Mucosa of stomach (tissue), 1 donor: ENCODE measurements around the gene PFKFB3.

Experiments used
- H3K27me3 ChIP-seq: one replicate; pipeline ENCODE4 v1.7.0; 2013; ENCODE audit warnings: mild to moderate bottlenecking, low read length; ENCODE audit not compliant: control insufficient read depth, insufficient read depth
- H3K36me3 ChIP-seq: one replicate; pipeline ENCODE4 v1.7.0; 2013; ENCODE audit warnings: low read length; ENCODE audit not compliant: control insufficient read depth, insufficient read depth
- H3K4me1 ChIP-seq: one replicate; pipeline ENCODE4 v1.7.0; 2013; ENCODE audit warnings: mild to moderate bottlenecking, low read length; ENCODE audit not compliant: control insufficient read depth, insufficient read depth
- H3K4me3 ChIP-seq: one replicate; pipeline ENCODE4 v1.7.0; 2013; ENCODE audit warnings: low read length
- H3K9ac ChIP-seq: one replicate; pipeline ENCODE4 v1.7.0; 2013; ENCODE audit warnings: mild to moderate bottlenecking, low read length, moderate library complexity
- H3K9me3 ChIP-seq: one replicate; pipeline ENCODE4 v1.7.0; 2013; ENCODE audit warnings: mild to moderate bottlenecking, low read length, moderate library complexity; ENCODE audit not compliant: control insufficient read depth
- donor health status: Pancreatic carcinoma.

Gene PFKFB3

GRCh38 chr10:6255548-6256061, 52.9 kb downstream of the PFKFB3 start:
- no peak overlapping the region for H3K4me3 ChIP-seq
- H3K27me3 ChIP-seq: no peaks in the 10 kb centered on the region
- H3K9ac ChIP-seq: no peak overlapping the region

GRCh38 chr10:6256439-6256838, 53.7 kb downstream of the PFKFB3 start:
- Histone ChIP-seq H3K4me1 (peaks cover 15% of the 10 kb centered on the region), H3K9me3 (no peaks in the 10 kb centered on the region), H3K27me3 (no peaks in the 10 kb centered on the region), H3K9ac (no peak overlapping the region), H3K4me3 (no peak overlapping the region), H3K36me3 (no peaks in the 10 kb centered on the region)

More at GRCh38 chr10:6255548-6256061, 52.9 kb downstream of the PFKFB3 start:
- no peaks in the 10 kb centered on the region for H3K9me3 ChIP-seq
- peaks cover 15% of the 10 kb centered on the region for H3K4me1 ChIP-seq
- H3K36me3 ChIP-seq: no peaks in the 10 kb centered on the region

- Histone ChIP-seq H3K36me3 (no peaks in the 10 kb centered on the region), H3K9me3 (no peaks in the 10 kb centered on the region), H3K27me3 (no peaks in the 10 kb centered on the region), H3K4me1 (peaks cover 15% of the 10 kb centered on the region), H3K4me3 (no peak overlapping the region), H3K9ac (no peak overlapping the region)
Measured at GRCh38 chr10:6259153-6259552, 56.4 kb downstream of the PFKFB3 start.

GRCh38 chr10:6260843-6261242, 58.1 kb downstream of the PFKFB3 start:
- Histone ChIP-seq H3K4me1 (peaks cover 8% of the 10 kb centered on the region), H3K36me3 (no peaks in the 10 kb centered on the region), H3K4me3 (no peak overlapping the region)

GRCh38 chr10:6267941-6268340, 65.2 kb downstream of the PFKFB3 start:
- Histone ChIP-seq H3K27me3 (no peaks in the 10 kb centered on the region), H3K4me3 (no peak overlapping the region), H3K4me1 (peaks cover 19% of the 10 kb centered on the region), H3K9ac (no peak overlapping the region), H3K36me3 (no peaks in the 10 kb centered on the region), H3K9me3 (no peaks in the 10 kb centered on the region)

More at GRCh38 chr10:6260843-6261242, 58.1 kb downstream of the PFKFB3 start:
- Histone ChIP-seq H3K9me3 (no peaks in the 10 kb centered on the region), H3K27me3 (no peaks in the 10 kb centered on the region), H3K9ac (no peak overlapping the region)

GRCh38 chr10:6269432-6269831, 66.7 kb downstream of the PFKFB3 start:
- H3K36me3 ChIP-seq: no peaks in the 10 kb centered on the region
- H3K9me3 ChIP-seq: no peaks in the 10 kb centered on the region
- H3K9ac ChIP-seq: no peak overlapping the region
- H3K27me3 ChIP-seq: no peaks in the 10 kb centered on the region
- no peak overlapping the region for H3K4me3 ChIP-seq
- peaks cover 19% of the 10 kb centered on the region for H3K4me1 ChIP-seq

GRCh38 chr10:6269953-6270867, 67.5 kb downstream of the PFKFB3 start:
- no peaks in the 10 kb centered on the region for H3K36me3 ChIP-seq
- H3K9me3 ChIP-seq: no peaks in the 10 kb centered on the region
- H3K4me1 ChIP-seq: peaks cover 26% of the 10 kb centered on the region
- H3K9ac ChIP-seq: no peak overlapping the region
- H3K4me3 ChIP-seq: no peak overlapping the region
- H3K27me3 ChIP-seq: no peaks in the 10 kb centered on the region

GRCh38 chr10:6270951-6271350, 68.2 kb downstream of the PFKFB3 start:
- Histone ChIP-seq H3K4me1 (peaks cover 33% of the 10 kb centered on the region), H3K4me3 (no peak overlapping the region), H3K9ac (no peak overlapping the region), H3K27me3 (no peaks in the 10 kb centered on the region), H3K9me3 (no peaks in the 10 kb centered on the region), H3K36me3 (no peaks in the 10 kb centered on the region)

- no peaks in the 10 kb centered on the region for H3K36me3 ChIP-seq
- H3K4me1 ChIP-seq: peaks cover 34% of the 10 kb centered on the region
- H3K9me3 ChIP-seq: no peaks in the 10 kb centered on the region
- no peak overlapping the region for H3K9ac ChIP-seq
- H3K4me3 ChIP-seq: no peak overlapping the region
- no peaks in the 10 kb centered on the region for H3K27me3 ChIP-seq
Measured at GRCh38 chr10:6271663-6272062, 68.9 kb downstream of the PFKFB3 start.

GRCh38 chr10:6272126-6272525, 69.4 kb downstream of the PFKFB3 start:
- no peak overlapping the region for H3K4me3 ChIP-seq
- no peaks in the 10 kb centered on the region for H3K36me3 ChIP-seq
- no peaks in the 10 kb centered on the region for H3K9me3 ChIP-seq
- H3K9ac ChIP-seq: no peak overlapping the region
- peaks cover 34% of the 10 kb centered on the region for H3K4me1 ChIP-seq
- no peaks in the 10 kb centered on the region for H3K27me3 ChIP-seq

GRCh38 chr10:6273351-6273750, 70.6 kb downstream of the PFKFB3 start:
- no peaks in the 10 kb centered on the region for H3K9me3 ChIP-seq
- no peaks in the 10 kb centered on the region for H3K27me3 ChIP-seq
- H3K4me3 ChIP-seq: no peak overlapping the region
- H3K9ac ChIP-seq: no peak overlapping the region
- H3K4me1 ChIP-seq: peaks cover 34% of the 10 kb centered on the region
- H3K36me3 ChIP-seq: no peaks in the 10 kb centered on the region

GRCh38 chr10:6274040-6274439, 71.3 kb downstream of the PFKFB3 start:
- Histone ChIP-seq H3K4me3 (no peak overlapping the region), H3K4me1 (peaks cover 38% of the 10 kb centered on the region), H3K9ac (no peak overlapping the region), H3K27me3 (no peaks in the 10 kb centered on the region), H3K9me3 (no peaks in the 10 kb centered on the region), H3K36me3 (no peaks in the 10 kb centered on the region)
